Stimulated activated CD4-positive, alpha-beta T cell treated with anti-CD3 and anti-CD28 coated beads, Interleukin-4, amount 100 ng/mL, for 4 hours (primary cell): ENCODE results near the gene C17orf78.
A peak's percentile ranks its signal among the peaks of the same experiment; 100 is the strongest.
"Not testable (repeated sequence)": the region's sequence is repeated elsewhere in the genome, so short reads cannot be mapped to it uniquely, and the experiment has no call there.

Experiments used
- DNase-seq, 2 experiments: peaks; one replicate each; pipeline ENCODE4 v3.0.0-alpha.2; 2020

Gene C17orf78

GRCh38 chr17:37388266-37388665 is 12.5 kb downstream of the C17orf78 start:
- DNase-seq, result no peak

- no peak for DNase-seq
Measured at GRCh38 chr17:37389160-37389559, 13.4 kb downstream of the C17orf78 start.

- no peak for DNase-seq
Measured at GRCh38 chr17:37391146-37391545, 15.4 kb downstream of the C17orf78 start.

- DNase-seq, result no peak
Measured at GRCh38 chr17:37392024-37392590, 16.3 kb downstream of the C17orf78 start.

GRCh38 chr17:37393352-37393751 is 17.6 kb downstream of the C17orf78 start:
- DNase-seq, result no peak

GRCh38 chr17:37399265-37399803 is 23.5 kb downstream of the C17orf78 start:
- DNase-seq, result no peak

- DNase-seq, result no peak
Measured at GRCh38 chr17:37400505-37400904, 24.7 kb downstream of the C17orf78 start.

- not testable (repeated sequence) for DNase-seq
Measured at GRCh38 chr17:37405522-37405921, 29.7 kb downstream of the C17orf78 start.

GRCh38 chr17:37405955-37406634 is 30.3 kb downstream of the C17orf78 start:
- no peak for DNase-seq

- DNase-seq, result peak; percentile 58 to 75
Measured at GRCh38 chr17:37406635-37407461, 31.1 kb downstream of the C17orf78 start, which contains the start of the genes ACACA and TADA2A. Gene ACACA, minus strand, starts transcription at chr17:37406836. Its CDS starts 537 bp downstream, at chr17:37406299. Gene TADA2A, plus strand, starts transcription at chr17:37406886. Its CDS starts 4,480 bp downstream, at chr17:37411366.

- DNase-seq, result not testable (repeated sequence)
Measured at GRCh38 chr17:37408145-37408479, 32.3 kb downstream of the C17orf78 start.

GRCh38 chr17:37410357-37410756 is 34.6 kb downstream of the C17orf78 start:
- no peak for DNase-seq

GRCh38 chr17:37413875-37414519 is 38.2 kb downstream of the C17orf78 start:
- no peak for DNase-seq

GRCh38 chr17:37417852-37418251 is 42.1 kb downstream of the C17orf78 start:
- DNase-seq, result no peak

GRCh38 chr17:37422971-37423625 is 47.3 kb downstream of the C17orf78 start:
- DNase-seq, result no peak

GRCh38 chr17:37425268-37425667 is 49.5 kb downstream of the C17orf78 start:
- no peak for DNase-seq

- DNase-seq, result no peak
Measured at GRCh38 chr17:37429039-37429438, 53.3 kb downstream of the C17orf78 start.

- no peak for DNase-seq
Measured at GRCh38 chr17:37429453-37429852, 53.7 kb downstream of the C17orf78 start.

GRCh38 chr17:37430051-37430627 is 54.4 kb downstream of the C17orf78 start:
- no peak for DNase-seq

GRCh38 chr17:37432671-37433070 is 56.9 kb downstream of the C17orf78 start:
- DNase-seq, result no peak

- DNase-seq, result no peak
Measured at GRCh38 chr17:37438141-37438540, 62.4 kb downstream of the C17orf78 start.

GRCh38 chr17:37440424-37440823 is 64.6 kb downstream of the C17orf78 start:
- DNase-seq, result no peak
